Mesothelial cell of epicardium (in vitro differentiated cells): ENCODE data around the gene VIPR2. TPM values are rescaled to one million over a fixed set of nuclear protein-coding genes. Genes with fewer than 3 reads are reported as not detected.

ENCODE experiments used
- DNase-seq, 2 experiments: peaks; one replicate each; pipeline ENCODE4 v3.0.0; 2021; ENCODE audit warnings: low spot score in 2 of 2; ENCODE audit not compliant: unreplicated experiment in 2 of 2
- H3K27ac Mint-ChIP-seq: 2 replicates; pipeline ENCODE4 v1.8.0; 2021; ENCODE audit warnings: mixed read lengths
- H3K27me3 Mint-ChIP-seq: 2 replicates; pipeline ENCODE4 v1.8.0; 2021; ENCODE audit warnings: low read depth, mixed read lengths
- H3K36me3 Mint-ChIP-seq: 2 replicates; pipeline ENCODE4 v1.8.0; 2021; ENCODE audit warnings: mixed read lengths
- H3K4me1 Mint-ChIP-seq: 2 replicates; pipeline ENCODE4 v1.8.0; 2021; ENCODE audit warnings: mixed read lengths
- H3K4me3 Mint-ChIP-seq: 2 replicates; pipeline ENCODE4 v1.8.0; 2021; ENCODE audit warnings: mild to moderate bottlenecking, moderate library complexity, mixed read lengths
- H3K9me3 Mint-ChIP-seq: 2 replicates; pipeline ENCODE4 v1.8.0; 2021; ENCODE audit warnings: mixed read lengths
- CTCF ChIP-seq: fragments of 200-600 bp; sonication (generic); IDR thresholded peaks from one replicate; pipeline ENCODE4 v1.5.0; 2021; ENCODE audit warnings: antibody characterized with exemption; ENCODE audit not compliant: unreplicated experiment
- total RNA-seq: library from RNA; stranded (reverse); gene quantifications from 3 replicates; pipeline ENCODE4 v1.2.1, GENCODE V29; 2021

The VIPR2 gene
- total RNA-seq, 1 donor from 2014 or later = 0.04 TPM

GRCh38 chr7:159118197-159118595 is 26.5 kb downstream of the VIPR2 start:
- TF ChIP-seq CTCF = no peak
- Mint-ChIP-seq H3K27me3 (peaks cover 20% of the 10 kb centered on the region), H3K9me3 (no peaks in the 10 kb centered on the region), H3K36me3 (no peaks in the 10 kb centered on the region), H3K27ac (no peak overlapping the region), H3K4me3 (no peak overlapping the region), H3K4me1 (peaks cover 22% of the 10 kb centered on the region)
- no peak for DNase-seq

- no peak for DNase-seq
- Mint-ChIP-seq H3K27ac (no peak overlapping the region), H3K36me3 (no peaks in the 10 kb centered on the region), H3K4me1 (peaks cover 27% of the 10 kb centered on the region), H3K4me3 (no peak overlapping the region), H3K9me3 (no peaks in the 10 kb centered on the region), H3K27me3 (peaks cover 24% of the 10 kb centered on the region)
- no peak for TF ChIP-seq CTCF
These were observed 27.1 kb downstream of the VIPR2 start for GRCh38 chr7:159117366-159118196.

- H3K36me3 Mint-ChIP-seq = no peaks in the 10 kb centered on the region
- H3K27ac Mint-ChIP-seq = no peak overlapping the region
- H3K9me3 Mint-ChIP-seq = no peaks in the 10 kb centered on the region
- no peak for TF ChIP-seq CTCF
- no peak overlapping the region for H3K4me3 Mint-ChIP-seq
- no peak for DNase-seq
- H3K4me1 Mint-ChIP-seq = peaks cover 27% of the 10 kb centered on the region
- peaks cover 29% of the 10 kb centered on the region for H3K27me3 Mint-ChIP-seq
These were observed 27.9 kb downstream of the VIPR2 start for GRCh38 chr7:159116581-159117339.

- no peaks in the 10 kb centered on the region for H3K9me3 Mint-ChIP-seq
- no peak for DNase-seq
- H3K4me1 Mint-ChIP-seq = peaks cover 27% of the 10 kb centered on the region
- H3K36me3 Mint-ChIP-seq = no peaks in the 10 kb centered on the region
- no peak for TF ChIP-seq CTCF
- H3K27me3 Mint-ChIP-seq = peaks cover 29% of the 10 kb centered on the region
- no peak overlapping the region for H3K4me3 Mint-ChIP-seq
- no peak overlapping the region for H3K27ac Mint-ChIP-seq
These were observed 28.8 kb downstream of the VIPR2 start for GRCh38 chr7:159115601-159116501.

- Mint-ChIP-seq H3K4me1 (peaks cover 27% of the 10 kb centered on the region), H3K4me3 (no peak overlapping the region), H3K27ac (no peak overlapping the region), H3K27me3 (peaks cover 31% of the 10 kb centered on the region), H3K9me3 (no peaks in the 10 kb centered on the region), H3K36me3 (no peaks in the 10 kb centered on the region)
- no peak for DNase-seq
- TF ChIP-seq CTCF = no peak
These were observed 29.7 kb downstream of the VIPR2 start for GRCh38 chr7:159114981-159115380.
